Esophagus muscularis mucosa (tissue), 4 donors: ENCODE results near the gene GSTCD. TPM values are rescaled to one million over a fixed set of nuclear protein-coding genes. Genes with fewer than 3 reads are reported as not detected.

Source experiments
- DNase-seq: peaks from one replicate; pipeline ENCODE4 v3.0.0-alpha.2; 2017; ENCODE audit errors: extremely low spot score
- H3K27ac ChIP-seq, 4 donors: fragments of 200-600 bp; sonication (generic); replicated peaks in 1 of 4; 1 replicate in 3 of 4; 2 replicates in 1 of 4; pipeline ENCODE4 v1.5.1; 2016 to 2019; ENCODE audit warnings: mild to moderate bottlenecking in 1 of 4
- H3K27me3 ChIP-seq, 4 donors: fragments of 200-600 bp; sonication (generic); one replicate each; pipeline versions ENCODE4 v1.5.1 to v1.6.0; 2016 to 2019
- H3K36me3 ChIP-seq, 4 donors: fragments of 200-600 bp; sonication (generic); one replicate each; pipeline ENCODE4 v1.5.1; 2016 to 2019
- H3K4me1 ChIP-seq, 4 donors: fragments of 200-600 bp; sonication (generic); one replicate each; pipeline ENCODE4 v1.5.1; 2016 to 2019
- H3K4me3 ChIP-seq, 4 donors: fragments of 200-600 bp; sonication (generic); 1 replicate in 2 of 4; 2 replicates in 2 of 4; pipeline ENCODE4 v1.5.1; 2016 to 2019; ENCODE audit warnings: mild to moderate bottlenecking in 4 of 4, moderate library complexity in 1 of 4
- H3K9me3 ChIP-seq, 4 donors: fragments of 200-600 bp; sonication (generic); 1 replicate in 3 of 4; 2 replicates in 1 of 4; pipeline ENCODE4 v1.5.1; 2016 to 2019
- CTCF ChIP-seq, 3 experiments: fragments of 200-600 bp in 2 of 3; fragments of 450-650 bp in 1 of 3; sonication (generic) in 2 of 3; IDR thresholded peaks; one replicate each; pipeline ENCODE4 v1.5.1; 2017 to 2019; ENCODE audit warnings: antibody characterized with exemption in 3 of 3, mild to moderate bottlenecking in 2 of 3, moderate library complexity in 1 of 3
- EP300 ChIP-seq: sonication (generic); formaldehyde crosslinking; IDR thresholded peaks from one replicate; pipeline ENCODE4 v1.6.1; 2017; ENCODE audit warnings: antibody characterized with exemption
- POLR2A ChIP-seq: fragments of 450-650 bp; IDR thresholded peaks from one replicate; pipeline ENCODE4 v1.6.1; 2017; ENCODE audit warnings: antibody characterized with exemption, moderate library complexity, mild to moderate bottlenecking, low read depth
- POLR2AphosphoS5 ChIP-seq, 2 donors: sonication (generic); formaldehyde crosslinking; IDR thresholded peaks; one replicate each; pipeline ENCODE4 v1.6.1; 2017; ENCODE audit warnings: antibody characterized with exemption in 2 of 2
- WGBS: methylation state at CpG from one replicate; pipeline ENCODE4 v1.1.5; 2018; 5-methylcytosine and 5-hydroxymethylcytosine counted together
- intact Hi-C: fragments of 100-400 bp; cut with DNase I; formaldehyde crosslinking; loops from one replicate; pipeline ENCODE4 v1.15.1; 2023
- total RNA-seq, 4 donors: library from RNA; depleted of rRNA; stranded (reverse); fragments of >200 nt; gene quantifications; one replicate each; pipeline versions ENCODE4 v1.1.0 to v1.2.1, GENCODE V29; 2016

Gene GSTCD
- total RNA-seq, 4 donors from 2014 or later = 5.2 to 14.5 (median 8.1) TPM

GRCh38 chr4:105878668-105879067 lies 170.1 kb downstream of the GSTCD start:
- no peak for TF ChIP-seq CTCF (IDR thresholded peaks at IDR 0.05)
- no peak for TF ChIP-seq POLR2A
- no peak for TF ChIP-seq POLR2AphosphoS5 (IDR thresholded peaks at IDR 0.05)
- no peak for TF ChIP-seq EP300
- DNase-seq = no peak
- no peak overlapping the region for H3K4me3 ChIP-seq
- no peaks in the 10 kb centered on the region for H3K9me3 ChIP-seq
- no peaks in the 10 kb centered on the region for H3K27me3 ChIP-seq
- no peak overlapping the region for H3K27ac ChIP-seq
- peaks cover 0 to 13% (median 9%) of the 10 kb centered on the region in 4 donors for H3K4me1 ChIP-seq
- WGBS = 54% methylated on average over 2 of the region's 2 CpGs
- intact Hi-C loops = no loop called here
- no peaks in the 10 kb centered on the region for H3K36me3 ChIP-seq

GRCh38 chr4:105887508-105887907 lies 178.9 kb downstream of the GSTCD start:
- Histone ChIP-seq H3K36me3 (no peaks in the 10 kb centered on the region), H3K4me1 (peaks cover 0 to 12% (median 4%) of the 10 kb centered on the region in 4 donors), H3K4me3 (no peak overlapping the region), H3K27ac (peak overlapping the region in 3 of 4 donors; percentile 11 to 33 (median 13)), H3K9me3 (no peaks in the 10 kb centered on the region), H3K27me3 (no peaks in the 10 kb centered on the region)
- TF ChIP-seq POLR2AphosphoS5 (IDR thresholded peaks at IDR 0.05) (no peak), CTCF (IDR thresholded peaks at IDR 0.05) (no peak), EP300 (no peak), POLR2A (no peak)
- intact Hi-C loops = no loop called here
- 46% methylated on average over 2 of the region's 2 CpGs for WGBS
- DNase-seq = no peak

GRCh38 chr4:105894660-105895582 lies 186.3 kb downstream of the GSTCD start, which contains the start of gene NPNT:
Gene NPNT, plus strand, starts transcription at chr4:105895471. Its CDS starts 182 bp downstream, at chr4:105895653.
- no peak for DNase-seq
- H3K27ac ChIP-seq = peak within 1 kb of the TSS; percentile 68 to 88 (median 78)
- peaks cover 0 to 17% (median 3%) of the 10 kb centered on the region in 4 donors for H3K27me3 ChIP-seq
- intact Hi-C loops = loop anchor here (5.0 kb wide), 1 partner anchor 73 kb away; no protein-coding TSS in a partner anchor
- H3K4me3 ChIP-seq = peak within 1 kb of the TSS; percentile 67 to 85 (median 71)
- 6% methylated on average over 14 of the region's 56 CpGs for WGBS
- H3K36me3 ChIP-seq = no peaks in the 10 kb centered on the region
- H3K4me1 ChIP-seq = peaks cover 4 to 48% (median 26%) of the 10 kb centered on the region in 4 donors
- H3K9me3 ChIP-seq = no peaks in the 10 kb centered on the region
- TF ChIP-seq CTCF (IDR thresholded peaks at IDR 0.05) (peak in 1 of 3 experiments; percentile 7), POLR2A (no peak), POLR2AphosphoS5 (IDR thresholded peaks at IDR 0.05) (peak; percentile 9 to 72), EP300 (no peak)

GRCh38 chr4:105895583-105896460 lies 187.2 kb downstream of the GSTCD start:
- Histone ChIP-seq H3K4me3 (peak overlapping the region; percentile 67 to 85 (median 71)), H3K27ac (peak overlapping the region; percentile 68 to 88 (median 78)), H3K27me3 (peaks cover 0 to 17% (median 3%) of the 10 kb centered on the region in 4 donors), H3K36me3 (no peaks in the 10 kb centered on the region), H3K4me1 (peaks cover 4 to 52% (median 26%) of the 10 kb centered on the region in 4 donors), H3K9me3 (no peaks in the 10 kb centered on the region)
- TF ChIP-seq POLR2A = no peak
- TF ChIP-seq CTCF (IDR thresholded peaks at IDR 0.05) = peak in 1 of 3 experiments; percentile 22
- TF ChIP-seq POLR2AphosphoS5 (IDR thresholded peaks at IDR 0.05) = no peak
- TF ChIP-seq EP300 = no peak
- WGBS = 0% methylated on average over 18 of the region's 84 CpGs
- no peak for DNase-seq
- intact Hi-C loops = no loop called here
